Stimulated activated naive CD4-positive, alpha-beta T cell treated with Interleukin-2 at 50 U/mL for 16 hours (primary cell): Measurements from ENCODE around the gene EIF4H.
"Not testable (repeated sequence)": the region's sequence is repeated elsewhere in the genome, so short reads cannot be mapped to it uniquely, and the experiment has no call there.

Source experiments
- DNase-seq: peaks from one replicate; lab custom pipeline; 2025; lab: John Stamatoyannopoulos, UW

Gene EIF4H

DNA sequence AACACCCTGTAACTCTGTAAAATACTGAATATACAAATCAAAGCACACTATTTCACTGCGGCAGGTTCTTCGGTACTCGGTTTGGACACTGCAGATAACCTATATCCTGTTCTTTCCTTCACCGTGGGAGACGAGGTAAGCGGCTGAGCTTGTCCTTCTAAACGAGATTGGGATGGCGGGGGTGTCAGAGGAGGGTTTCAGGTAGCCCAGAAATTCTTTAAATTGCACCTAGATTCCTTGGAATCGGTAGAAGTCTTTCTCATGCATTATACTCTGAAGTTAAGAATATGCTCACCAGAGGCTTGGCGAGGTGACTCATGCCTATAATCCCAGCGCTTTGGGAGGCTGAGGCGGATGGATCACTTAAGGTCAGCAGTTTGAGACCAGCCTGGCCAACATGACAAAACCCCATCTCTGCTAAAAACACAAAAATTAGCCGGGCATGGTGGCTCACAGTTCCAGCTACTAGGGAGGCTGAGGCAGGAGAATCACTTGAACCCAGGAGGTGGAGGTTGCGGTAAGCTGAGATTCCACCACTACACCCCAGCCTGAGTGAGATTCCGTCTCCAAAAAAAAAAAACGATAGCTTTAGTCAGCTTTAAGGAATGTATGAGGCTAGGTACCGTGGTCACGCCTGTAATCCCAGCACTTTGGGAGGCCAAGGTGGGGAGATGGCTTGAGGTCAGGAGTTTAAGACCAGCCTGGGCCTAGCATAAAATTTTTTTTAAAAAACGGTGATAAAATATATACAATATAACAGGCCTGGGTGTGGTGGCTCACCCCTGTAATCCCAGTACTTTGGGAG is 25.6 kb downstream of the EIF4H start:
- DNase-seq, result no peak

DNA sequence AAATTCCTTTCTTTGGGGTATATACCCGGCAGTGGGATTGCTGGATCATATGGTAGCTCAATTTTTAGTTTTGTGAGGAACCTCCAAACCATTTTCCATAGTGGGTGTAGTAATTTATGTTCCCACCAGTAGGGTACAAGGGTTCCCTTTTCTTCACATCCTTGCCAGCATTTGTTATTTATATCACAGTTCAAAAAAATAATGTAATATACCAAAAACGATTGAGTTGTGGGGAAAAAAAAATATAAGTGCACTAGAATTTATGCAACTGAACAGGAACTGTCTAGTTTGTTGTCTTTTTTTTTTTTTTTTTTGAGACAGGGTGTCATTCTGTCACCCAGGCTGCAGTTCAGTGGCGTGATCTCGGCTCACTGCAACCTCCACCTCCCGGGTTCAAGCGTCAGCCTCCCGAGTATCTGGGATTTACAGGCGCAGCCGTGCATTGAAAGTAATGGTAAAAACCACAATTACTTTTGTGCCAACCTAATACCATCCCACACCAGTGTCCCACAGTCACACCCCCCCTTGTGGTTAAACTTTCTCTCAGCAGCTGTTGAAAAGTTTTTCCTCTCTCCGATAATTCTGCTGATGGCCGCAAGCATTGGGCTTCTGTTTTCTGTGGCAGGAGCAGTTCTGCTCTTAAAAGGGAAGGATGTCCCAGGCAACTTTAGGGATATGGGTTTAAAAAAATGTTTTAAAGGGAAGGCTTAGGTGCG is 28.8 kb downstream of the EIF4H start:
- no peak for DNase-seq

DNA sequence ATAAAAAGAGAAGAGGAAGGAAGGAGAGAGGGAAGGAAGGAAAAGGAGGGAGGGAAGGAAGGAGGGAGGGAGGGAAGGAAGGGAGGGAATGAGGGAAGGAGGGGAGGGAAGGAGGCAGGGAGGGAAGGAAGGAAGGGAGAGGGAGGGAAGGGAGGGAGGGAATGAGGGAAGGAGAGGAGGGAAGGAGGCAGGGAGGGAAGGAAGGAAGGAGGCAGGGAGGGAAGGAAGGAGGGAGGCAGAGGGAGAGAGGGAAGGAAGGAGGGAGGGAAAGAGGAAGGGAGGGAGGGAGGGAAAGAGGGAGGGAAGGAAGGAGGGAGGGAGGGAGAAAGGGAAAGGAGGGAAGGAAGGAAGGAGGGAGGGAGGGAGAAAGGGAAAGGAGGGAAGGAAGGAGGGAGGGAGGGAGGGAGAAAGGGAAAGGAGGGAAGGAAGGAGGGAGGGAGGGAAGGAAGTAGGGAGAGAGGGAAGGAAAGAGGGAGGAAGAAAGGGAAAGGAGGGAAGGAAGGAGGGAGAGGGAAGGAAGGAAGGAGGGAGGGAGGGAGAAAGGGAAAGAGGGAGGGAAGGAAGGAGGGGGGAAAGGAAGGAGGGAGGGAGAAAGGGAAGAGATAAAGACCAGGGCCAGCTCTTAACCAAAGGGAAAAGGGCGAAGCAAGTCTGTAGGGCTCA is 29.9 kb downstream of the EIF4H start:
- no peak for DNase-seq

DNA sequence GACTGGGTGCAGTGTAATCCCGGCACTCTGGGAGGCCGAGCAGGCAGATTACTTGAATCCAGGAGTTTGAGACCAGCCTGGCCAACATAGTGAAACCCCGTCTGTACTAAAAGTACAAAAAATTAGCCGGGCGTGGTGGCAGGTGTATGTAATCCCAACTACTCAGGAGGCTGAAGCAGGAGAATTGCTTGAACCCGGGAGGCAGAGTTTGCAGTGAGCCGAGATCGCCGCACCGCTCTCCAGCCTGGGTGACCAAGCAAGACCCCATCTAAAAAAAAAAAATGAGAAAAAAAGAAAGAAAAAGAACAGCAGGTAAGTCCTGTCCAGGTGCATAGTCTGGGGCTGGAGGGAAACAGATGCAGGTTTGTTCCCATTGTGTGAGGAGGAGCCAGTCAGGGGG is 31.9 kb downstream of the EIF4H start:
- DNase-seq, result not testable (repeated sequence)

- DNase-seq, result peak; percentile 66
Observed at GRCh38 chr7:74206589-74207120, 32.5 kb downstream of the EIF4H start.

- no peak for DNase-seq
Observed at GRCh38 chr7:74207586-74207985, 33.4 kb downstream of the EIF4H start.

DNA sequence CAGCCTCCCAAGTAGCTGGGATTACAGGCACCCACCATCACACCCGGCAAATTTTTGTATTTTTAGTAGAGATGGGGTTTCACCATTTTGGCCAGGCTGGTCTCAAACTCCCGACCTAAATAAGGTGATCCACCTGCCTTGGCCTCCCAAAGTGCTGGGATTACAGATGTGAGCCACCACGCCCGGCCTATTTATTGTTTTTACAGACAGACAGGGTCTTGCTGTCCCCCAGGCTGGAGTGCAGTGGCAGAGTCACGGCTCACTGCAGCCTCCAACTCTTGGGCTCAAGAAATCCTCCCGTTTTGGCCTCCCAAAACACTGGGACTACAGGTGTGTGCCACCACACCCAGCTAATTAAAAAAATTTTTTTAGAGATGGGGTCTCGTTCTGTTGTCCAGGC is 34.1 kb downstream of the EIF4H start:
- not testable (repeated sequence) for DNase-seq

DNA sequence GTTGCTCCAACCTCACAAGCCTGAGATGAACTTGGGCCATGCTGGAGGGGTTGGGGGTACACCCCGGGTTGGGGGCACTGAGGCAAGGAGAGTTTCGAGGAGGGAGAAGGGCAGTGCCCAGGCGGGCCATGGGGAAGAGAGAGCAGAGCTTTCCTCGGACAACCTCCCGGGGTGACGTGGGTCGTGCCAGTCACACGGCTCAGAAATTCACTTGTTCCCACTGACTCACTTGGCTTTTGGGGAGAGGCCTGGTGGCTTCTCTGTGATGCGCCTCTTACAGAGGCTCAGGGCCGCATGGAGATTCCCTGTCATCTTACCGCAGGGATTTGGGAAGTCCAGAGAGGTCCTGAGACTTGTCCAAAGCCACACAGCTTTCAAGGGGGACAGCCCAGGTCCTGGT is 38.5 kb downstream of the EIF4H start:
- no peak for DNase-seq

GRCh38 chr7:74214816-74215630 is 40.9 kb downstream of the EIF4H start:
- no peak for DNase-seq

DNA sequence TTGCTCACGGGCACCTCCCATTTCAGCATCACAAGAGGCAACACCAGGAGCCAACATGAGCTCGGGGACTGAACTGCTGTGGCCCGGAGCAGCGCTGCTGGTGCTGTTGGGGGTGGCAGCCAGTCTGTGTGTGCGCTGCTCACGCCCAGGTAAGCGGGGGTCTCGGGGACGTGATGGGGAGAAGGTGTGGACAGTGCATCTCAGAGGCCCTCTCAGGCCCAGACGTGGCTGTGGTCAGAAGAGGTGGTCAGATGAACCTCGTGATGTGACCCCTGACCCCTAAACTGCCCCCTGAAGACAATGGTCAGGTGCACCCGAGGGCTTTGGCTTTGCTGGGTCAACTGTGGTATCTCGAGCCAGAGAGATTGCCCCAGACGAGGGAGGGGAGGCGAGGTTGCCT is 41.8 kb downstream of the EIF4H start:
- no peak for DNase-seq

GRCh38 chr7:74216361-74216761 is 42.2 kb downstream of the EIF4H start:
- DNase-seq, result no peak

DNA sequence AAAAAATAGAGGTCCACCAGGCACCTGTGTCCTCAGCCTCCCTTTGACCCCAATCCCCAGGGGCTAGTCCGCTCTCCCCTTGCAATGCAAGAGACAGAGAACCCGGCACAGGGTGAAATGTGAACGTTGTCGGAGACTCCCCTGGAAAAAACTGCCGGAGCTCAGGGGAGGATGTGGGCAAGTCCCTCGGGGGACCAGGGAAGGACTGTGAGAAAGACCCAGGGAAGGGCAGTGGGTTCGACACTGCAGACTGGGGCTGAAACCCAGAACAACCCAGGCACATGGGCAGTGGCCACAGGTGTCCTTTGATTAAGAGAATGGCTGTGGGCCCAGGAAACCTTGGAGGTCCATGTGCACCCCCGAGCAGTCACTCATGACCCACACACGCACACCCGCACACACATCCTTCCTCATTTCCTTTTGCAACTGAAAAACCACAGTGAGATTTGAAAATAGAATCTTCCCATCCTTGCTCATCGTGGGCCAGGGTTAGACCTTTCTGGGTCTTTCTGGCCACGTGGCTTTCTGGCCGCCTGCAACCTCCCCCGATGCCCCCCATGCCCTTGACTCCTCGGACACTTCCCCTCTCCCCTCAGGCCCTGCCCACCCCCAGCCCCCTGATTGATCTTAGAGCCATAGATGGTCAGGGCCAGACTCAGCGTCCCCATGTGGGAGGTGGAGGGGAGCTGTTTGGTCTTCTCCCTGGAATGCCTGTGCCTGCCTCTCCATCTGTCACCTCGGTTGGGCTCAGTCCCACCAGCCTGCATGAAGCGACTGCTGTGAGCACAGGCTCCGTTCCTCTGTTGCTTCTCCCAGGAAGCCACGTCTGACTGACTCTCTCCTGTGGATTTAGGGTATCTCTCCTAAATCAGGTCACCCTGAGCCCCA is 43.5 kb downstream of the EIF4H start:
- DNase-seq, result no peak

DNA sequence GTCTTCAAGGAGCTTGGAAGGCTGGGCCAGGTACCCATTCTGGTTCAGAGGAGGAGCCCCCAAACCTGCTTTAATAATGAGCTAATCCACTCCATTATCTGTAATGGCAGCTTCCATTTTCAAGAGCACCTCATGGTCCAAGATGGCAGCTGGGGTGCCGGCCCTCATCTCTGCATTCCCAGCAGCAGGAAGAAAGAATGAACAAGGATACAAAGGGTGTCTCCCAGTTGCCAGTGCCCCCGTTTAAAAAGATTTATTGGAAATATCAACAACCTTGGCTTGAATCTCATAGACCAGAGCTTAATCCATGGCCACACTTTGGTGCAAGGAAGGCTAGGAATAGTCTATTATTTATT is 44.2 kb downstream of the EIF4H start:
- DNase-seq, result no peak

DNA sequence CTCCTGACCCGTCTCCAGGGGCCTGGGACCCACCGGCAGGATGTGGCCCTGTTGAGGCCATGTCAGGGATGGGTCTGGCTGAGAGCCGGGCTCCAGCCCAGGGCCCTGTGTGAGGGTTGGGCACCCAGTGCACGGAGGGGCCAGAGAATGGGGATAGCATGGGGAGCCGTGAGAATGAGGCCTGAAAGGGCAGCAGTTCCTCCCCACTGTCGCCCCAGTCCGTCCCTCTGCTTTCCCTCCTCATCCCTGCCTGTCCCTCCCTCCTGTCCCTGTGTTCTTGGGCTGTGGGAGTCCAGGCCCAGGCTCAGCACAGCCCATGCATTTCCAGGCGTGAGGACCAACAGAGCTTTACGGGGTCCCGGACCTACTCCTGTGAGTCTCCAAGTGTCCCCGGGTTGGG is 45.3 kb downstream of the EIF4H start:
- DNase-seq, result no peak

GRCh38 chr7:74220229-74220628 is 46.1 kb downstream of the EIF4H start:
- no peak for DNase-seq

DNA sequence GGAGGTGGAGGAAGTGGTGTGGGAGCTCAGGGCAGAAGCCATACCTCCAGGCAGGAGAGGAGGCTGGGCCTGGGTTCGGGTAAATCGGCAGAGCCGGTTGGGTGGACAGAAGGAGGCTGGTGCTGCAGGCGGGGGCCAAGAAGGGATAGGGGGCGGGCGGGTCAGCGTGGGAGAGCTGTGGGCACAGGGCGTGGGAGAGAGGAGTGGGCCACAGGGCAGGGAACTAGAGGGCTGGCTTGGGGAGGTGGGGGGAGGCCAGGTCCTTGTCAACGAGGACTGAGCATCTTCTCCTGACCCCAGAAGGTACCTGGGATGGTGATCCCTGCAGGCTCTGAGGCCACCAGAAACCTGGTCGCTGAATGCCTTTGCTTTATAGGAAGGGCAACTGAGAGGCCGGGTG is 47.6 kb downstream of the EIF4H start:
- no peak for DNase-seq

DNA sequence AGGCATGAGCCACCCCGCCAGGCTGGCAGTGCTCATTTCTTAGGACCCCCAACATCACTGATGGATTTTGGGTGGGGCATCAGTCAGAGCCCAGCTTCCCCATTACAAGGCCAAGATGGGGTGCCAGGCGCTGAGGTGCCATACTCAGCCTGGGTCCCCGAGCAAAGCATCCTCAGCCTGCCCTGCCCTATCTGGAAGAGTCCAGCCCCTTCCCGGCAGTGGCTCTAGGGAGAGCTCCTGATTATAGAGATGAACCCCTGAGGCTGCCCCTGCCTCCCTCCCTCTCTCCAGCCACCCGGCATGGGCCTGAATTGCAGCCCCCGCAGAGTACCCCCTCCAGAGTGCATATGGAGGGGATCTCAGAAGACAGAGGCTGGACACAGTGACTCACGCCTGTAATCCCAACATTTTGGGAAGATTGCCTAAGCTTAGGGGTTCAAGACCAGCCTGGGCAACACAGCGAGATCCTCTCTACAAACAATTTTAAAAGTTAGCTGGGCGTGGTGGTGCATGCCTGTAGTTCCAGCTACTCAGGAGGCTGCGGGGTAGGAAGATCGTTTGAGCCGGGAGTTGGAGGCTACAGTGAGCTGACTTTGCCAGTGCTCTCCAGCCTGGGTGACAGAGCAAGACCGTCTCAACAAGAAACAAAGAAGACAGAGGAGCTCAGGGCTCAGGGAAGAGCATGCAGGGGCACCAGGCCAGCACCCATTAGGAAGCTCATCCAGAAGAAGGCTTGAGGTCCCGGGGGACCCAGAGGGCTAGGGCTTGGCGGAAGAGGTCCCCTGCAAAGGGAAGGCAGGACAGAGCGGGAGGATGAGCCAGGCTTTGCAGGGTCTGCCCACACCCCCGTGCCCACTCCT is 48.9 kb downstream of the EIF4H start:
- DNase-seq, result no peak

GRCh38 chr7:74223711-74224510 is 49.8 kb downstream of the EIF4H start:
- no peak for DNase-seq

- no peak for DNase-seq
Observed at GRCh38 chr7:74224511-74224832, 50.3 kb downstream of the EIF4H start.
